HG02678 (cell line): ENCODE data around the gene GCSH.

Experiments
- ATAC-seq: cut with Tn5 transposase; IDR thresholded peaks from one replicate; pipeline ENCODE4 v1.9.1; 2021; ENCODE audit warnings: mild to moderate bottlenecking, moderate library complexity; ENCODE audit not compliant: unreplicated experiment

Gene GCSH

DNA sequence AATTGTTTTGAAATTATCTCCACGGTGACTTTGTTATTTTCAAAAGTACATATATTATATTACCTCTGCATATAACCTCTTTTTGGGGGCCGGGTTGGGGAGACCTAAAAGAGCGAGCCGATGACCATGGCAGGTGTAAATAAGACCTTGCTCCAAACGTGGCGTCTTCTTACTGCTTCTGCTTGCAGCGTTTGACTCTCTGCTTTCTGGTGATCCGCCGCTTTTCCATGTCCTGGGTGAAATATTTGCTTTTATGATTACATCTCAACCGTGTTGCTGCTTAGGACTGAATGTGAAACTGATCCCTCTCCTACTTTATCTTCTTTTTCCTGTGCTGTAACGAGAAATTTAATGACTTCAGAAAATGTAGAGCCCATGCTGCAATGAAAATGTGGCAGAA, 42.4 kb downstream of the GCSH start:
- ATAC-seq, result no peak

GRCh38 chr16:81042821-81043220, 53.4 kb downstream of the GCSH start:
- no peak for ATAC-seq

DNA sequence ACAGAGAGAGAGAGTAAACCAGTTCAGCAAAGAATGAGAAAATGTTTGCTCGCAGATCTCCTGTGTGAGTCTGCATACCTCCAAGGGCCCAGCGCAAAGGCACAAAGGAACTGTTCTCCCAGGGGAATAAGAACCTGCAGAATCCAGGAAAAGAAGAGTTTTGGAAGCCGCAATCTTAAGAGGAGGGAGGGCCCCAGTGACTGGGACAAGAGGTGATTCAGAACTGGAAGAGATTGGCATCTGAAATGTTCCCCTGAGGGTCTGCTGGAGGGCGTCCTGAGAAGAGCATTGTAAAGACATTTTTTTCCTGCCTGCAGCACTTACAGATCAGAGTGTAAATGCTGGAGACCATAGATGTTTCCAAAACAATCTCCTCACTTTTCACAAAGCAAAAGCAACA, 54.5 kb downstream of the GCSH start:
- ATAC-seq, result no peak

- ATAC-seq, result no peak
Observed at GRCh38 chr16:81040842-81041241, 55.4 kb downstream of the GCSH start.

DNA sequence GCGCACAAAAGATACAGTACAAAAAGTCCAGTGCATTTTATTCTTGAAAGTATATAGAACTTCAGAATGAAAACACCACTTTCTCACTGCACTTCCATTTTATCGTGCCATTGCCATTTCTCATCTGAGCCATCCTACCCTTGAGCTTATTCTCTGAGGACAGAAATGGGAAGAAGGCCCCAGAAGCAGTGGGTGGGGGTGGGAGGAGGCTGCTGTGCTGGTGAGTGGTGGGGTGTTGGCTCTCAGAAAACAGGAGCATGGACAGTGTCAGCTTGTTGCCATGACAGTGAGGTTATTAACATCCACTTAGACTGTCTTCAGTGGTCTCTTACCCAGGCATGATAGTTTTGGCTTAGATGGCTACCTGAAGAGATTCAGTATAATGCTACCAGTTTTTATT, 56.1 kb downstream of the GCSH start:
- no peak for ATAC-seq

DNA sequence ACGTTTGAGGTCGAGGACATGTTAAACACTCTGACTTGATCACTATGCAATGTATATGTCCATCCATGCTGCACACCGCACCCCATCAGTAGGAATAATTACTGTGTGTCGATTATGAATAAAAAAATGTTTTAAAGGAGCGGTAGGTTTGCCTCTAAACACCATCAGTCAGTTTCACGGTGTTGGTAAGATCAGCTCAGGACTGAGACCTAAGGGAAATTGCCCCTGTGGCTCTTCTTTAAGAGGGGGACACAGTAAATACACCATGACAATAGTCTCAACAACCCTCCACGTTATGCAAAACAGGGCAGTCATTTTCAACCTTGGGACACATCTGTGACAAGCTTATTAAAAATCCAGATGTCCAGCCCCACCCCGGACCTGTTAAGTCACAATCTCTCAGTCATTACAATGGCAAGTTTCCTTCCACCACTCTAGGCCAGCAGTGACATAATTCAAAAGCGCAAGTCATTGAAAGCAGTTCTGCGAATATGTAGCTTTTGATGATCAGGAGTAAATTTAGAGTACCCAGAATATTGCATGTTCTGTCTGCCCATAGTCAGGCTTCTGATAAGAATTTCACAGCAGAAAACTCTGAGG, 59.3 kb downstream of the GCSH start:
- ATAC-seq, result no peak

DNA sequence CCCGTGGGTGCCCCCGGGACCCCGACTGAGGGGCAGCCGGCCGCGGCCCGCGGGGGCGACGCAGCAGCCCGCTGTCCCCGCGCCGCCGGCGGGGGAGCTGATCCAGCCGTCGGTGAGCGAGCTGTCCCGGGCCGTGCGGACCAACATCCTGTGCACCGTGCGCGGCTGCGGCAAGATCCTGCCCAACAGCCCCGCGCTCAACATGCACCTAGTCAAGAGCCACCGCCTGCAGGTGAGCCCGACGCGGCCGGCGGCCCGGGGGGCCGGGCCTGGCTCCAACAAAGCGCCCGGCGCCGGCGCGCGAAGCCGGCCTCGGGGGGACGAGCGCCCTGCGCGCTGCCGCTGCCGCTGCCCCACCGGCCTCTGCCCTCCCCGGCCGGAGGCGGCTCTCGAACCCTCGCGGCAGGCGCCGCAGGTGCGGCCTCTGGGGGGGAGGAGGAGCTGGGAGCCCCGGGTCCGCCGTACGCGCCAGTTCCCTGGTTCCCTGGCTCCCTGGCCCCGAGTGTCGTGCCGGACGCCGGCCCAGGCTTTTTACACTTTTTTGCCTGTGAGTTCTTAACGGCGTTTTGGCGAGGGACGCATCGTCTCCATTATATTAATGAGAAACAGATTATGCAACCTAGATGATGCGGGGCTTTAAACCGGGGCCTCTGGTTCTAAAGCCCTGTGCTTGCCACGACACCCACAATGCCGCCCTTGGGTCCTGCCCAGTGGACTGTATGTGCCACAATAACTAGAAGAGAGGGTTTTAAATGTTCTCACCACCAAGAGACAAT, 60.0 kb downstream of the GCSH start:
- ATAC-seq, result peak; percentile 53

GRCh38 chr16:81035398-81035974, 60.7 kb downstream of the GCSH start, which contains the start of gene ATMIN:
Gene ATMIN (plus strand): TSS chr16:81035842. CDS start chr16:81035871, 29 bp downstream.
- ATAC-seq, result peak; percentile 92
